ENCODE data around the gene NRTN.

The NRTN gene

GRCh38 chr19:5790559-5791520 lies 14.0 kb upstream of the NRTN start, which contains the start of gene DUS3L:
TSS of gene DUS3L (minus strand) at chr19:5791163. CDS start at chr19:5791141, 22 bp downstream.
- peak; percentile 98 for DNase-seq

- no peak for DNase-seq
Observed at GRCh38 chr19:5792224-5792623, 12.6 kb upstream of the NRTN start.

- no peak for DNase-seq
Observed at GRCh38 chr19:5793188-5793587, 11.7 kb upstream of the NRTN start.

- no peak for DNase-seq
Observed at GRCh38 chr19:5795382-5795919, 9.4 kb upstream of the NRTN start.

GRCh38 chr19:5798244-5798643 lies 6.6 kb upstream of the NRTN start:
- no peak for DNase-seq

GRCh38 chr19:5799247-5800241 lies 5.3 kb upstream of the NRTN start:
- DNase-seq: no peak

- no peak for DNase-seq
Observed at GRCh38 chr19:5800361-5801270, 4.3 kb upstream of the NRTN start.

- peak; percentile 47 for DNase-seq
Observed at GRCh38 chr19:5801796-5802619, 2.9 kb upstream of the NRTN start.

- DNase-seq: peak; percentile 25
Observed at GRCh38 chr19:5803441-5803751, 1.5 kb upstream of the NRTN start.

- DNase-seq: peak; percentile 94
Observed at GRCh38 chr19:5803752-5804515, 933 bp upstream of the NRTN start.

GRCh38 chr19:5805462-5806132 lies 730 bp downstream of the NRTN start:
- peak; percentile 78 for DNase-seq

- DNase-seq: no peak
Observed at GRCh38 chr19:5806133-5806489, 1.2 kb downstream of the NRTN start.

- DNase-seq: no peak
Observed at GRCh38 chr19:5806905-5807304, 2.0 kb downstream of the NRTN start.

GRCh38 chr19:5808120-5808816 lies 3.4 kb downstream of the NRTN start:
- no peak for DNase-seq

GRCh38 chr19:5809053-5809452 lies 4.2 kb downstream of the NRTN start:
- no peak for DNase-seq

GRCh38 chr19:5809469-5809868 lies 4.6 kb downstream of the NRTN start:
- no peak for DNase-seq

- no peak for DNase-seq
Observed at GRCh38 chr19:5811117-5811516, 6.2 kb downstream of the NRTN start.

GRCh38 chr19:5814123-5814851 lies 9.4 kb downstream of the NRTN start:
- no peak for DNase-seq

GRCh38 chr19:5814852-5815246 lies 10.0 kb downstream of the NRTN start:
- DNase-seq: no peak
